Endothelial cell of umbilical vein (primary cell): ENCODE measurements around the gene AMER3. TPM values are rescaled to one million over a fixed set of nuclear protein-coding genes. Genes with fewer than 3 reads are reported as not detected.

Experiments used
- BruUV-seq: library from RNA; stranded (reverse); fragments of 400-500 nt; replicated peaks from 2 replicates; lab custom pipeline; 2021; lab: Mats Ljungman, UMichigan
- CTCF ChIA-PET: fragments of 300-600, 350-600 bp; sonication (Branson Sonifier 250); formaldehyde crosslinking; loops from one replicate; lab custom pipeline; 2021; ENCODE audit warnings: antibody characterized with exemption, inconsistent platforms; lab: Charles Lee
- POLR2A ChIA-PET: fragments of 300-600, 350-600 bp; sonication (Branson Sonifier 250); formaldehyde crosslinking; loops from one replicate; lab custom pipeline; 2021; ENCODE audit warnings: antibody characterized with exemption, inconsistent platforms; lab: Charles Lee
- DNase-seq: peaks from one replicate; pipeline ENCODE4 v3.0.0-alpha.2; 2011; ENCODE audit warnings: low read depth, low spot score
- FAIRE-seq: peaks from 2 replicates; lab custom pipeline; 2011; peaks lifted over from hg19 to GRCh38; lab: Jason Lieb, UNC
- H2AFZ ChIP-seq: 2 replicates; pipeline ENCODE4 v1.6.0; 2012; ENCODE audit warnings: low read depth, low read length, control low read depth, inconsistent platforms
- H3K27ac ChIP-seq: 2 replicates; pipeline ENCODE4 v1.5.1; 2011; ENCODE audit warnings: low read depth, mild to moderate bottlenecking, control low read depth, low read length, moderate library complexity; ENCODE audit not compliant: insufficient read depth
- H3K27me3 ChIP-seq, 2 experiments: 2 replicates each; pipeline versions ENCODE4 v1.6.0 to v1.6.1; 2011; ENCODE audit warnings: low read length in 2 of 2, mixed read lengths in 1 of 2; ENCODE audit not compliant: control insufficient read depth in 2 of 2, insufficient read depth in 2 of 2
- H3K36me3 ChIP-seq, 2 experiments: 2 replicates in 1 of 2; 3 replicates in 1 of 2; pipeline ENCODE4 v1.5.1; 2011; ENCODE audit warnings: low read length in 2 of 2, mild to moderate bottlenecking in 1 of 2, moderate library complexity in 1 of 2; ENCODE audit not compliant: control insufficient read depth in 2 of 2, insufficient read depth in 2 of 2; ENCODE audit errors: extremely low read depth in 1 of 2
- H3K4me1 ChIP-seq: 3 replicates; pipeline ENCODE4 v1.5.1; 2011; ENCODE audit warnings: mild to moderate bottlenecking, low read length; ENCODE audit not compliant: control insufficient read depth, insufficient read depth; ENCODE audit errors: extremely low read depth
- H3K4me2 ChIP-seq: 2 replicates; pipeline ENCODE4 v1.6.1; 2011; ENCODE audit warnings: low read length, control low read depth, mixed read lengths; ENCODE audit not compliant: insufficient read depth
- H3K4me3 ChIP-seq, 3 experiments: fragments of 200-600 bp in 1 of 3; sonication (generic), shearing (Covaris generic) in 1 of 3; replicated peaks in 1 of 3; 2 replicates each; pipeline ENCODE4 v1.5.1; 2011 to 2016; ENCODE audit warnings: control low read depth in 3 of 3, low read length in 3 of 3, mild to moderate bottlenecking in 2 of 3, inconsistent platforms in 1 of 3, low read depth in 1 of 3, moderate library complexity in 1 of 3; ENCODE audit not compliant: insufficient read depth in 1 of 3
- H3K79me2 ChIP-seq: 2 replicates; pipeline ENCODE4 v1.6.0; 2012; ENCODE audit warnings: low read length, inconsistent platforms; ENCODE audit not compliant: control insufficient read depth, insufficient read depth
- H3K9ac ChIP-seq: replicated peaks from 2 replicates; pipeline ENCODE3; 2011; ENCODE audit warnings: low read length, control low read depth; ENCODE audit not compliant: insufficient read depth; ENCODE audit errors: extremely low read depth
- H3K9me1 ChIP-seq: replicated peaks from 3 replicates; pipeline ENCODE4 v1.6.0; 2011; ENCODE audit warnings: mild to moderate bottlenecking, low read length; ENCODE audit not compliant: control insufficient read depth, insufficient read depth; ENCODE audit errors: extremely low read depth
- H3K9me3 ChIP-seq: replicated peaks from 2 replicates; pipeline ENCODE4 v1.5.1; 2012; ENCODE audit warnings: low read length, inconsistent platforms; ENCODE audit not compliant: control insufficient read depth, insufficient read depth
- H4K20me1 ChIP-seq: replicated peaks from 2 replicates; pipeline ENCODE3; 2011; ENCODE audit warnings: mild to moderate bottlenecking, low read length; ENCODE audit not compliant: control insufficient read depth, insufficient read depth; ENCODE audit errors: extremely low read depth
- EZH2 ChIP-seq: IDR thresholded peaks from 2 replicates; pipeline ENCODE4 v1.6.1; 2012; ENCODE audit warnings: borderline replicate concordance, low read depth, mild to moderate bottlenecking, moderate library complexity, low read length, inconsistent platforms; ENCODE audit not compliant: severe bottlenecking
- FOS ChIP-seq: IDR thresholded peaks from 2 replicates; pipeline ENCODE4 v1.6.1; 2011; ENCODE audit warnings: mild to moderate bottlenecking, low read length, moderate library complexity, borderline replicate concordance; ENCODE audit not compliant: insufficient read depth
- GATA2 ChIP-seq: IDR thresholded peaks from 2 replicates; pipeline ENCODE4 v1.7.0; 2011; ENCODE audit warnings: low read depth, mild to moderate bottlenecking, moderate library complexity, mixed read lengths, low read length; ENCODE audit not compliant: insufficient read length, insufficient read depth
- JUN ChIP-seq: IDR thresholded peaks from 2 replicates; pipeline ENCODE4 v1.6.1; 2011; ENCODE audit warnings: borderline replicate concordance, low read depth; ENCODE audit not compliant: insufficient read length, insufficient read depth
- MYC ChIP-seq: IDR thresholded peaks from one replicate; pipeline ENCODE4 v1.6.1; 2011; ENCODE audit warnings: mild to moderate bottlenecking, low read depth, low read length
- POLR2A ChIP-seq: IDR thresholded peaks from 2 replicates; pipeline ENCODE4 v1.6.1; 2012; ENCODE audit warnings: low read depth, mild to moderate bottlenecking, control low read depth, low read length
- POLR2AphosphoS5 ChIP-seq: IDR thresholded peaks from 2 replicates; pipeline ENCODE4 v1.6.1; 2012; ENCODE audit warnings: low read depth, mild to moderate bottlenecking, control low read depth, low read length, moderate library complexity; ENCODE audit not compliant: insufficient read depth
- dilution Hi-C: fragments of 300-500 bp; cut with MboI; formaldehyde crosslinking; loops from one replicate; pipeline ENCODE4 v1.15.0; 2019; ENCODE audit warnings: low sequenced_read_pairs; ENCODE audit not compliant: extremely low pct_ligation_motif_present
- intact Hi-C: fragments of 100-400 bp; cut with micrococcal nuclease; formaldehyde crosslinking; loops from one replicate; pipeline ENCODE4 v1.10.0; 2022
- polyA plus RNA-seq, 4 experiments: library from polyadenylated mRNA; depleted of rRNA in 3 of 4; stranded (reverse) in 3 of 4; unstranded in 1 of 4; fragments of >200 nt; gene quantifications; 2 replicates each; pipeline versions ENCODE4 v1.2.1 to v1.2.3, GENCODE V29; 2011 to 2012; ENCODE audit warnings: missing spikeins in 1 of 4
- total RNA-seq: library from RNA; stranded (reverse); gene quantifications from 2 replicates; pipeline ENCODE4 v1.2.3, GENCODE V29; 2021
- TF ChIP-seq, protein P1 (sequence below), 2 donors: IDR thresholded peaks; 1 replicate in 1 of 2; 2 replicates in 1 of 2; pipeline ENCODE4 v1.5.1; 2011; ENCODE audit warnings: low read length in 2 of 2, mild to moderate bottlenecking in 2 of 2, moderate library complexity in 2 of 2, control low read depth in 1 of 2, inconsistent platforms in 1 of 2, low read depth in 1 of 2; ENCODE audit not compliant: insufficient read depth in 1 of 2; ENCODE audit errors: extremely low read depth in 1 of 2
- TF ChIP-seq, protein P2 (sequence below): IDR thresholded peaks from 2 replicates; pipeline ENCODE4 v1.6.1; 2011; ENCODE audit not compliant: insufficient read depth, insufficient read length

Gene AMER3
- total and polyA plus RNA-seq, 2 donors (not counting 3 experiments of a cell fraction or from before 2014, with no cell fraction given) = not detected

- dilution Hi-C loops (no loop called here), intact Hi-C loops (loop anchor here (5.0 to 10.0 kb wide), 3 partner anchors 42 to 307 kb away; partner anchors contain the start of gene ARHGEF4)
- FAIRE-seq (no peak), DNase-seq (no peak)
- H3K4me1 ChIP-seq = peaks cover 7% of the 10 kb centered on the region
- CTCF ChIA-PET = interaction anchor here (0.9 to 6.5 kb wide), 3 partner anchors 79 to 125 kb away, joined by 4 to 141 read pairs (median 6); no protein-coding TSS in a partner anchor
- no peak overlapping the region for H3K4me3 ChIP-seq
- no peak overlapping the region for H3K27ac ChIP-seq
- POLR2A ChIA-PET = no interaction called here
- H3K4me2 ChIP-seq = no peak overlapping the region
- H2AFZ ChIP-seq = no peak overlapping the region
- H3K27me3 ChIP-seq = peaks cover 0 to 3% of the 10 kb centered on the region in 2 experiments
- no peaks in the 10 kb centered on the region for H3K79me2 ChIP-seq
- no peak overlapping the region for H3K9ac ChIP-seq
- H4K20me1 ChIP-seq = no peaks in the 10 kb centered on the region
- H3K9me1 ChIP-seq = no peaks in the 10 kb centered on the region
- no peaks in the 10 kb centered on the region for H3K36me3 ChIP-seq
- no TSS peak for BruUV-seq
- TF ChIP-seq, protein P1, sequence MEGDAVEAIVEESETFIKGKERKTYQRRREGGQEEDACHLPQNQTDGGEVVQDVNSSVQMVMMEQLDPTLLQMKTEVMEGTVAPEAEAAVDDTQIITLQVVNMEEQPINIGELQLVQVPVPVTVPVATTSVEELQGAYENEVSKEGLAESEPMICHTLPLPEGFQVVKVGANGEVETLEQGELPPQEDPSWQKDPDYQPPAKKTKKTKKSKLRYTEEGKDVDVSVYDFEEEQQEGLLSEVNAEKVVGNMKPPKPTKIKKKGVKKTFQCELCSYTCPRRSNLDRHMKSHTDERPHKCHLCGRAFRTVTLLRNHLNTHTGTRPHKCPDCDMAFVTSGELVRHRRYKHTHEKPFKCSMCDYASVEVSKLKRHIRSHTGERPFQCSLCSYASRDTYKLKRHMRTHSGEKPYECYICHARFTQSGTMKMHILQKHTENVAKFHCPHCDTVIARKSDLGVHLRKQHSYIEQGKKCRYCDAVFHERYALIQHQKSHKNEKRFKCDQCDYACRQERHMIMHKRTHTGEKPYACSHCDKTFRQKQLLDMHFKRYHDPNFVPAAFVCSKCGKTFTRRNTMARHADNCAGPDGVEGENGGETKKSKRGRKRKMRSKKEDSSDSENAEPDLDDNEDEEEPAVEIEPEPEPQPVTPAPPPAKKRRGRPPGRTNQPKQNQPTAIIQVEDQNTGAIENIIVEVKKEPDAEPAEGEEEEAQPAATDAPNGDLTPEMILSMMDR (IDR thresholded peaks at IDR 0.05; ENCODE audit: extremely low read depth in 1 of 2, insufficient read depth in 1 of 2, low read depth in 1 of 2, low read length in 2 of 2) = no peak
- TF ChIP-seq, protein P2, sequence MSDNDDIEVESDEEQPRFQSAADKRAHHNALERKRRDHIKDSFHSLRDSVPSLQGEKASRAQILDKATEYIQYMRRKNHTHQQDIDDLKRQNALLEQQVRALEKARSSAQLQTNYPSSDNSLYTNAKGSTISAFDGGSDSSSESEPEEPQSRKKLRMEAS = no peak
- TF ChIP-seq POLR2AphosphoS5 = no peak
- no peak for TF ChIP-seq MYC
- no peak for TF ChIP-seq EZH2
- no peak for TF ChIP-seq GATA2
- TF ChIP-seq POLR2A = no peak
- no peak for TF ChIP-seq FOS
- no peak for TF ChIP-seq JUN
- H3K9me3 ChIP-seq = no peaks in the 10 kb centered on the region
These were observed 40.1 kb downstream of the AMER3 start for GRCh38 chr2:130795431-130795830.
